Spleen (tissue), 11 donors: ENCODE results near the gene SRPK2. TPM values are rescaled to one million over a fixed set of nuclear protein-coding genes. Genes with fewer than 3 reads are reported as not detected.

Source experiments
- DNase-seq: peaks from one replicate; pipeline ENCODE4 v3.0.0-alpha.2; 2020
- H3K27ac ChIP-seq, 8 donors: fragments of 200-600 bp; sonication (generic) in 7 of 8; 1 replicate in 4 of 8; 2 replicates in 4 of 8; pipeline versions ENCODE4 v1.5.0 to v1.8.0; 2016 to 2021; ENCODE audit warnings: inconsistent platforms in 4 of 8, mild to moderate bottlenecking in 4 of 8, moderate library complexity in 1 of 8
- H3K27me3 ChIP-seq, 7 donors: fragments of 200-600 bp; sonication (generic) in 6 of 7; replicated peaks in 1 of 7; 1 replicate in 4 of 7; 2 replicates in 3 of 7; pipeline versions ENCODE4 v1.5.0 to v1.8.0; 2016 to 2021; ENCODE audit warnings: inconsistent platforms in 3 of 7, mild to moderate bottlenecking in 1 of 7
- H3K36me3 ChIP-seq, 6 donors: fragments of 200-600 bp; sonication (generic) in 5 of 6; 1 replicate in 4 of 6; 2 replicates in 2 of 6; pipeline versions ENCODE4 v1.5.0 to v1.8.0; 2016 to 2021; ENCODE audit warnings: inconsistent platforms in 2 of 6
- H3K4me1 ChIP-seq, 6 donors: fragments of 200-600 bp; sonication (generic) in 5 of 6; 1 replicate in 3 of 6; 2 replicates in 3 of 6; pipeline versions ENCODE4 v1.5.0 to v1.8.0; 2016 to 2021; ENCODE audit warnings: inconsistent platforms in 3 of 6
- H3K4me3 ChIP-seq, 8 donors: fragments of 200-600 bp; sonication (generic) in 7 of 8; 1 replicate in 4 of 8; 2 replicates in 4 of 8; pipeline versions ENCODE4 v1.5.0 to v1.8.0; 2016 to 2021; ENCODE audit warnings: inconsistent platforms in 4 of 8, mild to moderate bottlenecking in 4 of 8, moderate library complexity in 2 of 8
- H3K9me3 ChIP-seq, 8 donors: fragments of 200-600 bp; sonication (generic) in 7 of 8; 1 replicate in 4 of 8; 2 replicates in 4 of 8; pipeline versions ENCODE4 v1.5.0 to v1.8.0; 2016 to 2021; ENCODE audit warnings: inconsistent platforms in 4 of 8
- CTCF ChIP-seq, 11 experiments: fragments of 200-600 bp in 7 of 11; fragments of 450-650 bp in 4 of 11; sonication (generic) in 4 of 11; IDR thresholded peaks in 8 of 11; conservative IDR thresholded peaks in 3 of 11; 1 replicate in 7 of 11; 2 replicates in 4 of 11; pipeline versions ENCODE4 v1.4.0 to v1.8.0; 2016 to 2021; ENCODE audit warnings: antibody characterized with exemption in 11 of 11, inconsistent platforms in 4 of 11, mild to moderate bottlenecking in 1 of 11
- POLR2A ChIP-seq, 3 donors: fragments of 450-650 bp; IDR thresholded peaks; one replicate each; pipeline ENCODE4 v1.5.1; 2017; ENCODE audit warnings: antibody characterized with exemption in 3 of 3, mild to moderate bottlenecking in 1 of 3
- POLR2AphosphoS5 ChIP-seq, 3 donors: sonication (generic); formaldehyde crosslinking; IDR thresholded peaks; one replicate each; pipeline ENCODE4 v1.5.1; 2017; ENCODE audit warnings: antibody characterized with exemption in 3 of 3
- WGBS, 5 donors: extraction: QIAGEN DNeasy Blood & Tissue Kit in 3 of 5; methylation state at CpG; one replicate each; pipeline versions ENCODE4 v1.1.5 to v1.1.7; 2013 to 2018; 5-methylcytosine and 5-hydroxymethylcytosine counted together
- intact Hi-C: fragments of 100-400 bp; cut with DNase I; formaldehyde crosslinking; loops from one replicate; pipeline ENCODE4 v1.15.0; 2023; ENCODE audit warnings: low total_unique reads
- polyA plus RNA-seq, 3 donors: library from polyadenylated mRNA; stranded (reverse); fragments of 200-250 nt; gene quantifications; one replicate each; pipeline ENCODE4 v1.2.1, GENCODE V29; 2013
- total RNA-seq, 7 donors: library from RNA; depleted of rRNA in 3 of 7; stranded (reverse); fragments of >200 nt in 3 of 7; fragmentation: NEBNext Ultra II Directional in 4 of 7; extraction: Animal tissue kit (Norgen Biotek cat#: 25700) in 4 of 7; gene quantifications; one replicate each; pipeline versions ENCODE4 v1.1.0 to v1.2.1, GENCODE V29; 2016 to 2021
- donor health status: healthy with polysubstance abuse.
- donor health status: DM: no; HTN: no; CAD: no; lungs with moderate emphysema.
- donor health status: DM: no; HTN: no; CAD: no.
- donor health status: Bipolar disorder and iron deficiency.
- donor health status: healthy.
- donor health status: DM: no; HTN: no; CAD: no.
- donor health status: DM: yes; HTN: yes; CAD: no.

The SRPK2 gene
- total and polyA plus RNA-seq, 10 donors, result 9.6 to 60.3 (median 46.2) TPM

- H3K4me1 ChIP-seq, result peaks cover 0 to 51% (median 22%) of the 10 kb centered on the region in 6 donors
- intact Hi-C loops, result no loop called here
- H3K36me3 ChIP-seq, result no peaks in the 10 kb centered on the region
- TF ChIP-seq POLR2A (IDR thresholded peaks at IDR 0.05), result no peak
- no peak for TF ChIP-seq POLR2AphosphoS5 (IDR thresholded peaks at IDR 0.05)
- TF ChIP-seq CTCF (IDR thresholded peaks at IDR 0.05 in 8 of 11, conservative IDR thresholded peaks at IDR 0.05 in 3 of 11), result no peak
- H3K9me3 ChIP-seq, result no peaks in the 10 kb centered on the region
- WGBS, 5 donors, result 86 to 95% (median 87%) methylated on average over 2 of the region's 2 CpGs
- no peaks in the 10 kb centered on the region for H3K27me3 ChIP-seq
- no peak overlapping the region for H3K4me3 ChIP-seq
- no peak overlapping the region for H3K27ac ChIP-seq
- no peak for DNase-seq
Observed at GRCh38 chr7:105309235-105310169, 79.2 kb downstream of the SRPK2 start.

- TF ChIP-seq POLR2AphosphoS5 (IDR thresholded peaks at IDR 0.05) (no peak), CTCF (IDR thresholded peaks at IDR 0.05 in 8 of 11, conservative IDR thresholded peaks at IDR 0.05 in 3 of 11) (no peak), POLR2A (IDR thresholded peaks at IDR 0.05) (no peak)
- DNase-seq, result no peak
- WGBS, 5 donors, result 91 to 96% (median 92%) methylated on average over 3 of the region's 3 CpGs
- H3K9me3 ChIP-seq, result peaks cover 0 to 5% (median 0%) of the 10 kb centered on the region in 8 donors
- no peak overlapping the region for H3K4me3 ChIP-seq
- H3K36me3 ChIP-seq, result no peaks in the 10 kb centered on the region
- no peak overlapping the region for H3K27ac ChIP-seq
- intact Hi-C loops, result no loop called here
- peaks cover 0 to 51% (median 22%) of the 10 kb centered on the region in 6 donors for H3K4me1 ChIP-seq
- no peaks in the 10 kb centered on the region for H3K27me3 ChIP-seq
Observed at GRCh38 chr7:105307163-105307672, 81.5 kb downstream of the SRPK2 start.

- Histone ChIP-seq H3K4me1 (peaks cover 0 to 48% (median 22%) of the 10 kb centered on the region in 6 donors), H3K4me3 (no peak overlapping the region), H3K9me3 (peaks cover 0 to 5% (median 0%) of the 10 kb centered on the region in 8 donors), H3K27me3 (no peaks in the 10 kb centered on the region), H3K36me3 (no peaks in the 10 kb centered on the region), H3K27ac (no peak overlapping the region)
- DNase-seq, result no peak
- WGBS, 5 donors, result 57 to 72% (median 65%) methylated on average over 4 of the region's 4 CpGs
- intact Hi-C loops, result no loop called here
- no peak for TF ChIP-seq POLR2A (IDR thresholded peaks at IDR 0.05)
- no peak for TF ChIP-seq CTCF (IDR thresholded peaks at IDR 0.05 in 8 of 11, conservative IDR thresholded peaks at IDR 0.05 in 3 of 11)
- no peak for TF ChIP-seq POLR2AphosphoS5 (IDR thresholded peaks at IDR 0.05)
Observed at GRCh38 chr7:105306298-105306748, 82.4 kb downstream of the SRPK2 start.

- WGBS, 5 donors, result 91 to 99% (median 96%) methylated on average over 2 of the region's 2 CpGs
- intact Hi-C loops, result no loop called here
- Histone ChIP-seq H3K4me3 (no peak overlapping the region), H3K36me3 (no peaks in the 10 kb centered on the region), H3K27me3 (no peaks in the 10 kb centered on the region), H3K4me1 (peaks cover 0 to 41% (median 22%) of the 10 kb centered on the region in 6 donors), H3K27ac (no peak overlapping the region), H3K9me3 (peaks cover 0 to 5% (median 0%) of the 10 kb centered on the region in 8 donors)
- DNase-seq, result no peak
- TF ChIP-seq POLR2AphosphoS5 (IDR thresholded peaks at IDR 0.05) (no peak), CTCF (IDR thresholded peaks at IDR 0.05 in 8 of 11, conservative IDR thresholded peaks at IDR 0.05 in 3 of 11) (no peak), POLR2A (IDR thresholded peaks at IDR 0.05) (no peak)
Observed at GRCh38 chr7:105305633-105306032, 83.1 kb downstream of the SRPK2 start.
